ENCODE results near the gene FBXO30.

FBXO30 gene

DNA sequence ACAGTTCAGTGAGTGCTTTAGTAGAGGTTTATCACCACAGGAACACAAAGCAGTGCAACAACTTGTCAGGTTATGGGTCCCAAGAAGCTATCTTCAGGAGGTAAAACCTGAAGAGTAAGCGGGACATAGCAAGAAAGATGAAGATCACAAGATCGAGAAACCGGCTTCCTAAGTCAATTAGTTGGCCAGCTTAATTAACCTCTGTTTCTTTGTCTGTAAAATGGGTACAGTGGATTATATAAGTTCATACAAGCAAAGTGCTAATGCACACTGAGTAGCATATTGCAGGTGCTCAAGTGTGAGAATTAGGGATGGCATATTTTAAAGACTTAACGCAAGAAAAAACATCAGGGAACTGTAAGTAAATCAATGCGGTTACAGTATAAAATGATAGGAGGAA, 12.5 kb downstream of the FBXO30 start:
- DNase-seq (ENCODE audit: low read depth), result no peak
- H3K4me3 ChIP-seq (ENCODE audit: low read depth, low read length), result no peak overlapping the region
- TF ChIP-seq POLR2A (IDR thresholded peaks at IDR 0.05; ENCODE audit: extremely low read depth, insufficient read length) (no peak), MYC (IDR thresholded peaks at IDR 0.05; ENCODE audit: low read depth, low read length) (no peak)
- TF ChIP-seq, protein P1, sequence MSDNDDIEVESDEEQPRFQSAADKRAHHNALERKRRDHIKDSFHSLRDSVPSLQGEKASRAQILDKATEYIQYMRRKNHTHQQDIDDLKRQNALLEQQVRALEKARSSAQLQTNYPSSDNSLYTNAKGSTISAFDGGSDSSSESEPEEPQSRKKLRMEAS (IDR thresholded peaks at IDR 0.05; ENCODE audit: low read depth, low read length), result no peak
- TF ChIP-seq, protein P2, sequence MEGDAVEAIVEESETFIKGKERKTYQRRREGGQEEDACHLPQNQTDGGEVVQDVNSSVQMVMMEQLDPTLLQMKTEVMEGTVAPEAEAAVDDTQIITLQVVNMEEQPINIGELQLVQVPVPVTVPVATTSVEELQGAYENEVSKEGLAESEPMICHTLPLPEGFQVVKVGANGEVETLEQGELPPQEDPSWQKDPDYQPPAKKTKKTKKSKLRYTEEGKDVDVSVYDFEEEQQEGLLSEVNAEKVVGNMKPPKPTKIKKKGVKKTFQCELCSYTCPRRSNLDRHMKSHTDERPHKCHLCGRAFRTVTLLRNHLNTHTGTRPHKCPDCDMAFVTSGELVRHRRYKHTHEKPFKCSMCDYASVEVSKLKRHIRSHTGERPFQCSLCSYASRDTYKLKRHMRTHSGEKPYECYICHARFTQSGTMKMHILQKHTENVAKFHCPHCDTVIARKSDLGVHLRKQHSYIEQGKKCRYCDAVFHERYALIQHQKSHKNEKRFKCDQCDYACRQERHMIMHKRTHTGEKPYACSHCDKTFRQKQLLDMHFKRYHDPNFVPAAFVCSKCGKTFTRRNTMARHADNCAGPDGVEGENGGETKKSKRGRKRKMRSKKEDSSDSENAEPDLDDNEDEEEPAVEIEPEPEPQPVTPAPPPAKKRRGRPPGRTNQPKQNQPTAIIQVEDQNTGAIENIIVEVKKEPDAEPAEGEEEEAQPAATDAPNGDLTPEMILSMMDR (IDR thresholded peaks at IDR 0.05; ENCODE audit: low read depth, low read length), result no peak

DNA sequence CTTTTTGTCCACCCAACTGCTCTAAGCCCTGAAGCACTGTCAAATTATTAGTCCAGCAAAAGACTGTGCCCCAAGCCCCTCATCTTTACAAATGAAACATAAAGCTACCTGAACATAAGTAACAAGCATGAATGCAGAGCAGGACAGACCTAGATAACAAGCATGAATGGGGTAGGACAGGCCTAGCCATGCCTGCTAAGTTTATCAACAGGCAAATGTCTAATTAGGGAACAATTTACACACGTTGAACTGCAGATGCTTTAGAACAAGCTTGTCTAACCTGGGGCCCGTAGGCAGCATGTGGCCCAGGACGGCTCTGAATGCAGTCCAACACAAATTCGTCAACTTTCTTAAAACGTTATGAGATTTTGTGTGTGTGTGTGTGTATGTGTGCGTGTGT, 13.6 kb downstream of the FBXO30 start:
- DNase-seq (ENCODE audit: low read depth), result no peak
- TF ChIP-seq, protein P1 (IDR thresholded peaks at IDR 0.05; ENCODE audit: low read depth, low read length), result no peak
- TF ChIP-seq, protein P2 (IDR thresholded peaks at IDR 0.05; ENCODE audit: low read depth, low read length), result no peak
- TF ChIP-seq POLR2A (IDR thresholded peaks at IDR 0.05; ENCODE audit: extremely low read depth, insufficient read length) (no peak), MYC (IDR thresholded peaks at IDR 0.05; ENCODE audit: low read depth, low read length) (no peak)

DNA sequence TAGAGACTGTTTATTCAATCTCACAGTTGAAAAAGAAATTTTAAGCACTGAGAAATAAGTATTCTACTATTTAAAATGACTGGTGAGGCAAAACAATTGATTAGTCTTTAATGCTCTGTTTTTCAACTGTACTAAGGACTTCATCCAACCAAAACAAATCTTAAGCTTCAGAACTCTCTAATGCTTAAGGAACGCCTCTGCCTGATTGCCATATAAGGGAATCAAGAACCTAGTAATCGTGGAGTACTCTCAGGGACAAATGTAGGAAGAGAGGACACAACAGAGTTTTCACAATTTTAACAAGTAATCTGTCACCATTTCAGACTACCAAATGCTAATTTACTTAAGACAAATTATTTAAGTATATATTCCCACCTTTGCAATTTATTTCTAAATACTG, 16.1 kb downstream of the FBXO30 start:
- no peak for DNase-seq (ENCODE audit: low read depth)
- no peak overlapping the region for H3K4me3 ChIP-seq (ENCODE audit: low read depth, low read length)
- TF ChIP-seq, protein P1 (IDR thresholded peaks at IDR 0.05; ENCODE audit: low read depth, low read length), result no peak
- TF ChIP-seq, protein P2 (IDR thresholded peaks at IDR 0.05; ENCODE audit: low read depth, low read length), result no peak
- TF ChIP-seq POLR2A (IDR thresholded peaks at IDR 0.05; ENCODE audit: extremely low read depth, insufficient read length), result no peak

More for the DNA sequence above, 13.6 kb downstream of the FBXO30 start:
- H3K4me3 ChIP-seq (ENCODE audit: low read depth, low read length), result no peak overlapping the region

DNA sequence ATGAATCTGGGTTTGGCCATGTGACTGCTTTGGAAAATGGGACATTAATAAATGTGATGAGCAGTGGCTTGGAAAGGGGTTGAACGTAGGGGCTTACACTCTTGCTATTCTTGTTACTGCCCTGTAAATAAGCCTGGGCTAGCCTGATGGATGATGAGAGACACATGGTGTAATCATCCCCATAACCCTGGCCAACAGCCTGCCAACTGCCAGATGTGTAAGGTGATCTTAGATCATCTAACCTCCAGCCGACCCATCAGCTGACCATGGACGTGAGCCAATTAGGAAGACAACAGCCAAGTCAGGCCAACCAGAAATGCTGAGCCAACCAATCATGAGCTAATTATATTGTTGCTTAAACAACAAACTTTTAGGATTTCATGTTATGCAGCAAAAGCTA, 25.2 kb downstream of the FBXO30 start:
- TF ChIP-seq, protein P2 (IDR thresholded peaks at IDR 0.05; ENCODE audit: low read depth, low read length), result no peak
- TF ChIP-seq, protein P1 (IDR thresholded peaks at IDR 0.05; ENCODE audit: low read depth, low read length), result no peak
- no peak for TF ChIP-seq POLR2A (IDR thresholded peaks at IDR 0.05; ENCODE audit: extremely low read depth, insufficient read length)
- no peak for TF ChIP-seq MYC (IDR thresholded peaks at IDR 0.05; ENCODE audit: low read depth, low read length)
- DNase-seq (ENCODE audit: low read depth), result no peak
- H3K4me3 ChIP-seq (ENCODE audit: low read depth, low read length), result no peak overlapping the region

DNA sequence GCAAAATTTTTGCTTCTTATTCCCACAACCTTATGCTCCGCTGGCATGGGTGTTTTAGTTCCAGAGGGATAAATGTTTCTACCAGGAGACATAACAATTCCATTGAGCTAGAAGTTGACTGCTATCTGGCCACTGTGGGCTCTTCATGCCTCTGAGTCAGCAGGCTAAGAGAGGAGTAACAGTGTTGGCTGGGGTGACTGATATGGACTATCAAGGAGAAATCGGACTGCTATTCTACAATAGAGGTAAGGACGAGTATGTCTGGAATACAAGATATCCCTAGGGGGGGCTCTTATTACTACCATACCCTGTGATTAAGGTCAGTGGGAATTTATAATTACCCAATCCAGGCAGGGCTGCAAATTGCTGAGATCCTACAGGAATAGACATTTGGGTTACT, 26.9 kb downstream of the FBXO30 start:
- H3K4me3 ChIP-seq (ENCODE audit: low read depth, low read length), result no peak overlapping the region
- TF ChIP-seq, protein P1 (IDR thresholded peaks at IDR 0.05; ENCODE audit: low read depth, low read length), result no peak
- no peak for TF ChIP-seq POLR2A (IDR thresholded peaks at IDR 0.05; ENCODE audit: extremely low read depth, insufficient read length)
- TF ChIP-seq MYC (IDR thresholded peaks at IDR 0.05; ENCODE audit: low read depth, low read length), result no peak
- TF ChIP-seq, protein P2 (IDR thresholded peaks at IDR 0.05; ENCODE audit: low read depth, low read length), result no peak
- no peak for DNase-seq (ENCODE audit: low read depth)

DNA sequence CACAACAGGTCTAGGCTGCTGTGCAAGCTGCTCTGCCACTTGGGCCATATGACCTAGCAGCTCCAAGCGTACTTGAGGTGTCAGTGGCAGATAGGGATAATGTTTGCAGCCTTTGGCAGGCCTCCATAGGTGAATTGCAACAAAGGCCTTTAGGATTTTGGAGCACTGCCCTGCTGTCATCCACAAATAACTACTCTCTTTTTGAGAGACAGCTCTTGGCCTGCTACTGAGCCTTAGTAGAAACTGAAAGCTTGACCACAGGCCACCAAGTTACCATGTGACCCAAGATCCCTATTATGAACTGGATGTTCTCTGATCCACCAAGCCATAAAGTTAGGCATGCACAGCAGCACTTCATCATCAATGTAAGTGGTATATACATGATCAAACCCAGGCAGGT, 29.9 kb downstream of the FBXO30 start:
- no peak overlapping the region for H3K4me3 ChIP-seq (ENCODE audit: low read depth, low read length)
- TF ChIP-seq, protein P1 (IDR thresholded peaks at IDR 0.05; ENCODE audit: low read depth, low read length), result no peak
- no peak for TF ChIP-seq MYC (IDR thresholded peaks at IDR 0.05; ENCODE audit: low read depth, low read length)
- no peak for TF ChIP-seq POLR2A (IDR thresholded peaks at IDR 0.05; ENCODE audit: extremely low read depth, insufficient read length)
- TF ChIP-seq, protein P2 (IDR thresholded peaks at IDR 0.05; ENCODE audit: low read depth, low read length), result no peak
- no peak for DNase-seq (ENCODE audit: low read depth)

All from NB4 (cell line).